ENCODE data around the gene PCA3.

DNA sequence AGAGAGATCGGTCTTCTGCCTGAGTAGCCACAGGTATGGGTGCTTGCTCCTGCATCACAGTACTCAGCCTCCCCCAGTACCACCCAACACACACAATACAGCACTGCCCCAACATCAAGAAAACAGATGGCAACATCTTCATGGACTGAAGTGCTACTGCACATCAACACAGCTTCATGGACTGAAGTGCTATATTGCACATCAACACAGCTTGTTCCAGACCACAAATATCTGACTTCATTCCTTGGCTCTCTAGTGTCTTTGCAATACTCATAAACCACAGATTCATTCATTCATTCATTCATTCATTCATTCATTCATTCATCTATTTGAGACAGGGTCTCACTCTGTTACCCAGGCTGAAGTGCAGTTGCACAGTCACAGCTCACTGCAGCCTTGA lies 31.1 kb upstream of the PCA3 start:
- TF ChIP-seq, protein P1, sequence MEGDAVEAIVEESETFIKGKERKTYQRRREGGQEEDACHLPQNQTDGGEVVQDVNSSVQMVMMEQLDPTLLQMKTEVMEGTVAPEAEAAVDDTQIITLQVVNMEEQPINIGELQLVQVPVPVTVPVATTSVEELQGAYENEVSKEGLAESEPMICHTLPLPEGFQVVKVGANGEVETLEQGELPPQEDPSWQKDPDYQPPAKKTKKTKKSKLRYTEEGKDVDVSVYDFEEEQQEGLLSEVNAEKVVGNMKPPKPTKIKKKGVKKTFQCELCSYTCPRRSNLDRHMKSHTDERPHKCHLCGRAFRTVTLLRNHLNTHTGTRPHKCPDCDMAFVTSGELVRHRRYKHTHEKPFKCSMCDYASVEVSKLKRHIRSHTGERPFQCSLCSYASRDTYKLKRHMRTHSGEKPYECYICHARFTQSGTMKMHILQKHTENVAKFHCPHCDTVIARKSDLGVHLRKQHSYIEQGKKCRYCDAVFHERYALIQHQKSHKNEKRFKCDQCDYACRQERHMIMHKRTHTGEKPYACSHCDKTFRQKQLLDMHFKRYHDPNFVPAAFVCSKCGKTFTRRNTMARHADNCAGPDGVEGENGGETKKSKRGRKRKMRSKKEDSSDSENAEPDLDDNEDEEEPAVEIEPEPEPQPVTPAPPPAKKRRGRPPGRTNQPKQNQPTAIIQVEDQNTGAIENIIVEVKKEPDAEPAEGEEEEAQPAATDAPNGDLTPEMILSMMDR (IDR thresholded peaks at IDR 0.05), result no peak
- no peak for TF ChIP-seq POLR2A (IDR thresholded peaks at IDR 0.05)
